Panc1 (cell line): ENCODE results near the gene GLIPR1. TPM values are rescaled to one million over a fixed set of nuclear protein-coding genes. Genes with fewer than 3 reads are reported as not detected.
A peak's percentile ranks its signal among the peaks of the same experiment; 100 is the strongest.

Experiments
- ATAC-seq: fragments of 200-7000 bp; cut with Tn5 transposase; 2 replicates; pipeline ENCODE4 v1.9.1; 2020; ENCODE audit warnings: mild to moderate bottlenecking, moderate library complexity
- BruUV-seq: library from RNA; stranded (reverse); fragments of 400-500 nt; replicated peaks from 2 replicates; lab custom pipeline; 2021; lab: Mats Ljungman, UMichigan
- CTCF ChIA-PET: fragments of 300-600 bp; sonication (Branson Sonifier 250); formaldehyde crosslinking; loops from one replicate; lab custom pipeline; 2022; ENCODE audit warnings: antibody characterized with exemption; lab: Charles Lee
- POLR2A ChIA-PET: fragments of 300-600 bp; sonication (Branson Sonifier 250); formaldehyde crosslinking; loops from one replicate; lab custom pipeline; 2022; ENCODE audit warnings: antibody characterized with exemption; lab: Charles Lee
- DNase-seq: peaks from one replicate; pipeline ENCODE4 v3.0.0-alpha.2; 2010; ENCODE audit warnings: low read depth, low spot score
- H3K27ac ChIP-seq: 2 replicates; pipeline ENCODE4 v1.5.1; 2011; ENCODE audit warnings: mild to moderate bottlenecking, low read length, inconsistent platforms
- H3K27me3 ChIP-seq: fragments of 200-500 bp; sonication (Bioruptor generic); 2 replicates; pipeline ENCODE4 v1.6.0; 2014; ENCODE audit warnings: low read length, inconsistent platforms; ENCODE audit not compliant: control insufficient read depth, insufficient read depth
- H3K36me3 ChIP-seq: fragments of 200-500 bp; sonication (Bioruptor generic); 2 replicates; pipeline ENCODE4 v1.5.1; 2014; ENCODE audit warnings: inconsistent platforms, mild to moderate bottlenecking, low read length, moderate library complexity; ENCODE audit not compliant: control insufficient read depth, insufficient read depth
- H3K4me1 ChIP-seq: 2 replicates; pipeline ENCODE4 v1.5.1; 2011; ENCODE audit warnings: inconsistent platforms, mild to moderate bottlenecking, low read length, moderate library complexity; ENCODE audit not compliant: control insufficient read depth, insufficient read depth
- H3K4me3 ChIP-seq, 2 experiments: 2 replicates each; pipeline ENCODE4 v1.5.1; 2011 to 2012; ENCODE audit warnings: low read depth in 2 of 2, low read length in 2 of 2, mild to moderate bottlenecking in 2 of 2, inconsistent platforms in 1 of 2, moderate library complexity in 1 of 2
- H3K9me3 ChIP-seq: fragments of 200-500 bp; sonication (Bioruptor generic); 2 replicates; pipeline ENCODE4 v1.5.1; 2014; ENCODE audit warnings: low read depth, mild to moderate bottlenecking, inconsistent platforms, low read length, moderate library complexity; ENCODE audit not compliant: control insufficient read depth, insufficient read depth
- POLR2AphosphoS5 ChIP-seq: IDR thresholded peaks from 2 replicates; pipeline ENCODE4 v1.6.1; 2012; ENCODE audit warnings: mild to moderate bottlenecking, low read depth, low read length, moderate library complexity
- SIN3A ChIP-seq: IDR thresholded peaks from 2 replicates; pipeline ENCODE4 v1.6.1; 2012; ENCODE audit warnings: low read depth, mild to moderate bottlenecking, low read length, moderate library complexity, borderline replicate concordance; ENCODE audit not compliant: insufficient read depth
- TCF7L2 ChIP-seq: IDR thresholded peaks from 2 replicates; pipeline ENCODE4 v1.6.1; 2011; ENCODE audit warnings: mild to moderate bottlenecking, low read depth, low read length, inconsistent platforms
- in situ Hi-C: cut with HindIII; loops from 2 replicates; pipeline ENCODE4 v1.10.0; 2016; ENCODE audit warnings: low sequenced_read_pairs, low pct_unique_long_range_greater_than_20kb
- intact Hi-C: fragments of 100-400 bp; cut with micrococcal nuclease; formaldehyde crosslinking; loops from one replicate; pipeline ENCODE4 v1.10.0; 2022; ENCODE audit not compliant: unreplicated experiment
- total RNA-seq: library from RNA; stranded (reverse); gene quantifications from one replicate; pipeline ENCODE4 v1.2.1, GENCODE V29; 2021; ENCODE audit not compliant: unreplicated experiment
- TF ChIP-seq, protein P1 (sequence below): fragments of 450-650 bp; IDR thresholded peaks from 2 replicates; pipeline ENCODE4 v1.5.1; 2017; ENCODE audit warnings: mild to moderate bottlenecking
- TF ChIP-seq, protein P2 (sequence below), 2 experiments: IDR thresholded peaks; 2 replicates each; pipeline ENCODE4 v1.6.1; 2011 to 2012; ENCODE audit warnings: low read depth in 2 of 2, control low read depth in 1 of 2, low read length in 1 of 2, mild to moderate bottlenecking in 1 of 2, moderate library complexity in 1 of 2; ENCODE audit not compliant: insufficient read depth in 1 of 2

Gene GLIPR1
- total RNA-seq, 1 experiment from 2014 or later: 11.5 TPM

DNA sequence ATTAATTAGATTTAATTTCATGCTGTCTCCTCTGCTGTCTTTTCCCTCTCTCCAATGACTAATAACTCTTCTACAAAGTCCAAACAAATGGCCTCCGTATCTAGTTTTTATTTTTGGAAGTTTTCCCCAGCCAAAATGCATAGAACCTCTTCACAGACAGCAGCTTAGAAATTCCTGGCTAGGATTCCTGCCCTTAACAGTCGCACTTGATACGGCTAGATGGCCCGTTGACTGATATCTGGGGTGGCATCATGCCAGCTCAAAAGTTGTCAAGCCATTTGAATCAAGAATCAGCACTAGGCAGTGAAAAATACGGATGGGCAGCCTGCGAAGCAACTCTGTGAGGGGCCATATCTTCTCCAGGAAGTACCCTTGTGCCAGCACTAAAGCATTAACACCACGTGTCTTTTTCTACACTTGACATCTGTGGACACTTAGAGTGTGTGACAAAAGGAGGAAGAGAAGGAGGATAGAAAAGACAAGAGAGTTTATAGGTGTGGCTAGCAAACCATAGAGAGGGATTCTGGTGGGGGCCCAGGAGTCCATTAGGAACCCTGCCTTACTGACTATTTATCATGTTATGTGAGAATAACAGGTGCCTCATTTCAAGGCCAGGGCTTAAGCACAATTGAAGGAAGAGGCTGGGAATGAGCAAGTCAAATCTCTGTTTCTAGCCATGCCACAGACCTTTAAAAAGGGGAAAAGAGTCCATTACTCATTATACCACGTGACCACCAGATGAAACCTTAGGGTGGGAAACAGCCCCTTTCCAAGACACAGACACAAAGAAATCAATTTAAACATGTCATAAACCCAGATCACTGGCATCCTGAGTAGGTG lies 70.1 kb downstream of the GLIPR1 start:
- peaks cover 25% of the 10 kb centered on the region for H3K4me1 ChIP-seq
- in situ Hi-C loops: no loop called here
- intact Hi-C loops: no loop called here
- TF ChIP-seq SIN3A (no peak), TCF7L2 (no peak), POLR2AphosphoS5 (no peak)
- TF ChIP-seq, protein P1, sequence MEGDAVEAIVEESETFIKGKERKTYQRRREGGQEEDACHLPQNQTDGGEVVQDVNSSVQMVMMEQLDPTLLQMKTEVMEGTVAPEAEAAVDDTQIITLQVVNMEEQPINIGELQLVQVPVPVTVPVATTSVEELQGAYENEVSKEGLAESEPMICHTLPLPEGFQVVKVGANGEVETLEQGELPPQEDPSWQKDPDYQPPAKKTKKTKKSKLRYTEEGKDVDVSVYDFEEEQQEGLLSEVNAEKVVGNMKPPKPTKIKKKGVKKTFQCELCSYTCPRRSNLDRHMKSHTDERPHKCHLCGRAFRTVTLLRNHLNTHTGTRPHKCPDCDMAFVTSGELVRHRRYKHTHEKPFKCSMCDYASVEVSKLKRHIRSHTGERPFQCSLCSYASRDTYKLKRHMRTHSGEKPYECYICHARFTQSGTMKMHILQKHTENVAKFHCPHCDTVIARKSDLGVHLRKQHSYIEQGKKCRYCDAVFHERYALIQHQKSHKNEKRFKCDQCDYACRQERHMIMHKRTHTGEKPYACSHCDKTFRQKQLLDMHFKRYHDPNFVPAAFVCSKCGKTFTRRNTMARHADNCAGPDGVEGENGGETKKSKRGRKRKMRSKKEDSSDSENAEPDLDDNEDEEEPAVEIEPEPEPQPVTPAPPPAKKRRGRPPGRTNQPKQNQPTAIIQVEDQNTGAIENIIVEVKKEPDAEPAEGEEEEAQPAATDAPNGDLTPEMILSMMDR: no peak
- TF ChIP-seq, protein P2, sequence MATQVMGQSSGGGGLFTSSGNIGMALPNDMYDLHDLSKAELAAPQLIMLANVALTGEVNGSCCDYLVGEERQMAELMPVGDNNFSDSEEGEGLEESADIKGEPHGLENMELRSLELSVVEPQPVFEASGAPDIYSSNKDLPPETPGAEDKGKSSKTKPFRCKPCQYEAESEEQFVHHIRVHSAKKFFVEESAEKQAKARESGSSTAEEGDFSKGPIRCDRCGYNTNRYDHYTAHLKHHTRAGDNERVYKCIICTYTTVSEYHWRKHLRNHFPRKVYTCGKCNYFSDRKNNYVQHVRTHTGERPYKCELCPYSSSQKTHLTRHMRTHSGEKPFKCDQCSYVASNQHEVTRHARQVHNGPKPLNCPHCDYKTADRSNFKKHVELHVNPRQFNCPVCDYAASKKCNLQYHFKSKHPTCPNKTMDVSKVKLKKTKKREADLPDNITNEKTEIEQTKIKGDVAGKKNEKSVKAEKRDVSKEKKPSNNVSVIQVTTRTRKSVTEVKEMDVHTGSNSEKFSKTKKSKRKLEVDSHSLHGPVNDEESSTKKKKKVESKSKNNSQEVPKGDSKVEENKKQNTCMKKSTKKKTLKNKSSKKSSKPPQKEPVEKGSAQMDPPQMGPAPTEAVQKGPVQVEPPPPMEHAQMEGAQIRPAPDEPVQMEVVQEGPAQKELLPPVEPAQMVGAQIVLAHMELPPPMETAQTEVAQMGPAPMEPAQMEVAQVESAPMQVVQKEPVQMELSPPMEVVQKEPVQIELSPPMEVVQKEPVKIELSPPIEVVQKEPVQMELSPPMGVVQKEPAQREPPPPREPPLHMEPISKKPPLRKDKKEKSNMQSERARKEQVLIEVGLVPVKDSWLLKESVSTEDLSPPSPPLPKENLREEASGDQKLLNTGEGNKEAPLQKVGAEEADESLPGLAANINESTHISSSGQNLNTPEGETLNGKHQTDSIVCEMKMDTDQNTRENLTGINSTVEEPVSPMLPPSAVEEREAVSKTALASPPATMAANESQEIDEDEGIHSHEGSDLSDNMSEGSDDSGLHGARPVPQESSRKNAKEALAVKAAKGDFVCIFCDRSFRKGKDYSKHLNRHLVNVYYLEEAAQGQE (IDR thresholded peaks at IDR 0.05; ENCODE audit: insufficient read depth in 1 of 2, low read depth in 2 of 2, low read length in 1 of 2): no peak
- ChIA-PET POLR2A (interaction anchor here (0.6 kb wide), 1 partner anchor 475 kb away, joined by 3 read pairs; no protein-coding TSS in a partner anchor), CTCF (no interaction called here)
- H3K9me3 ChIP-seq: no peaks in the 10 kb centered on the region
- no peak for DNase-seq
- no TSS peak for BruUV-seq
- no peak overlapping the region for H3K4me3 ChIP-seq
- H3K27ac ChIP-seq: peak overlapping the region; percentile 66
- no peaks in the 10 kb centered on the region for H3K36me3 ChIP-seq
- no peak for ATAC-seq
- no peaks in the 10 kb centered on the region for H3K27me3 ChIP-seq

DNA sequence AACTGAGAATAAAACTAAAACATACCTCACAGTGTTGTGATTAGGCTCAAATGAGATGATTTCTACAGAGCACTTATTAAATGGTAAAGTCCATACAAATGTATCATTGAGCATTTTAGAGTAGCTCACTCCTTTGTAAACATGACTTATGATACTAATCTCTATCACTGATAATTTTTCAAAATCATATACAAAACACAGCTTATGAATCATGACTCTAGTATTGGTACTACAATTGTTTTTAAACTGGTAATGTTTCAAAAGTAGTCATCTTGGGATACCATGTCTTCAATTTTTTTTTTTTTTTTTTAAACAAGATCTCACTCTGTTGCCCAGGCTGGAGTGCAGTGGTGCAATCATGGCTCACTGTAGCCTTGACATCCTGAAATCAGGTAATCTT lies 70.9 kb downstream of the GLIPR1 start:
- peak overlapping the region; percentile 89 for H3K27ac ChIP-seq
- POLR2A ChIA-PET: interaction anchor here (0.6 kb wide), 1 partner anchor 474 kb away, joined by 3 read pairs; no protein-coding TSS in a partner anchor
- no peaks in the 10 kb centered on the region for H3K36me3 ChIP-seq
- BruUV-seq: no TSS peak
- no peaks in the 10 kb centered on the region for H3K27me3 ChIP-seq
- ATAC-seq (no peak), DNase-seq (no peak)
- peaks cover 33% of the 10 kb centered on the region for H3K4me1 ChIP-seq
- CTCF ChIA-PET: no interaction called here
- H3K4me3 ChIP-seq: no peak overlapping the region
- intact Hi-C loops (no loop called here), in situ Hi-C loops (no loop called here)
- TF ChIP-seq SIN3A: no peak
- no peak for TF ChIP-seq TCF7L2
- no peak for TF ChIP-seq POLR2AphosphoS5
- TF ChIP-seq, protein P1: no peak
- TF ChIP-seq, protein P2 (IDR thresholded peaks at IDR 0.05; ENCODE audit: insufficient read depth in 1 of 2, low read depth in 2 of 2, low read length in 1 of 2): no peak
- H3K9me3 ChIP-seq: no peaks in the 10 kb centered on the region
